Astrocyte of the spinal cord (primary cell): Measurements from ENCODE around the gene OXNAD1.

Experiments used
- DNase-seq: peaks from one replicate; pipeline ENCODE4 v3.0.0; 2011; ENCODE audit warnings: low read depth, low spot score
- H3K4me3 ChIP-seq: 2 replicates; pipeline ENCODE4 v1.5.1; 2011; ENCODE audit warnings: low read depth, mild to moderate bottlenecking, low read length, moderate library complexity
- in situ Hi-C: cut with HindIII; loops from 2 replicates; pipeline ENCODE4 v1.10.0; 2017; ENCODE audit warnings: low sequenced_read_pairs
- TF ChIP-seq, protein P1 (sequence below): IDR thresholded peaks from 2 replicates; pipeline ENCODE4 v1.5.1; 2012; ENCODE audit warnings: low read depth, mild to moderate bottlenecking, low read length, inconsistent platforms

The OXNAD1 gene

DNA sequence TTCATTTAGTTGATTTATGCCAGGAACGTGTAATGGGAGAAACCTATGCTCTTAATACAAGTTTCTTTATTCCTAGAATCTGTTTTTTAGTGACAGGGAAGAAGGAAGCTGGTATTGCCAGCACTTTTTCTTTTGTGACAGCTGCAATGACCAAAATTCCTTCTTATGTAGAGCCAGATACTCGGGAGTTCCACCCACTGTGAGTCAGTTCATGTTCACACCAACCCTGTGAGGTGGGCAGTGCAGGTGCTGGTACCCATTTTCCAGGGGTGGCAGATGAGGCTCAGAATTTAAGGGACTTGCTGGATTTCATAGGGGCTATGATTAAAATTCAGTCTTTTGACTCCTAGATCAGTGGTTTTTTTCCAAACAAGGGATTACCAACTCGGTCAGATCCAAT lies 34.7 kb downstream of the OXNAD1 start:
- TF ChIP-seq, protein P1, sequence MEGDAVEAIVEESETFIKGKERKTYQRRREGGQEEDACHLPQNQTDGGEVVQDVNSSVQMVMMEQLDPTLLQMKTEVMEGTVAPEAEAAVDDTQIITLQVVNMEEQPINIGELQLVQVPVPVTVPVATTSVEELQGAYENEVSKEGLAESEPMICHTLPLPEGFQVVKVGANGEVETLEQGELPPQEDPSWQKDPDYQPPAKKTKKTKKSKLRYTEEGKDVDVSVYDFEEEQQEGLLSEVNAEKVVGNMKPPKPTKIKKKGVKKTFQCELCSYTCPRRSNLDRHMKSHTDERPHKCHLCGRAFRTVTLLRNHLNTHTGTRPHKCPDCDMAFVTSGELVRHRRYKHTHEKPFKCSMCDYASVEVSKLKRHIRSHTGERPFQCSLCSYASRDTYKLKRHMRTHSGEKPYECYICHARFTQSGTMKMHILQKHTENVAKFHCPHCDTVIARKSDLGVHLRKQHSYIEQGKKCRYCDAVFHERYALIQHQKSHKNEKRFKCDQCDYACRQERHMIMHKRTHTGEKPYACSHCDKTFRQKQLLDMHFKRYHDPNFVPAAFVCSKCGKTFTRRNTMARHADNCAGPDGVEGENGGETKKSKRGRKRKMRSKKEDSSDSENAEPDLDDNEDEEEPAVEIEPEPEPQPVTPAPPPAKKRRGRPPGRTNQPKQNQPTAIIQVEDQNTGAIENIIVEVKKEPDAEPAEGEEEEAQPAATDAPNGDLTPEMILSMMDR = no peak
- H3K4me3 ChIP-seq = no peak overlapping the region
- no peak for DNase-seq
- in situ Hi-C loops = no loop called here

DNA sequence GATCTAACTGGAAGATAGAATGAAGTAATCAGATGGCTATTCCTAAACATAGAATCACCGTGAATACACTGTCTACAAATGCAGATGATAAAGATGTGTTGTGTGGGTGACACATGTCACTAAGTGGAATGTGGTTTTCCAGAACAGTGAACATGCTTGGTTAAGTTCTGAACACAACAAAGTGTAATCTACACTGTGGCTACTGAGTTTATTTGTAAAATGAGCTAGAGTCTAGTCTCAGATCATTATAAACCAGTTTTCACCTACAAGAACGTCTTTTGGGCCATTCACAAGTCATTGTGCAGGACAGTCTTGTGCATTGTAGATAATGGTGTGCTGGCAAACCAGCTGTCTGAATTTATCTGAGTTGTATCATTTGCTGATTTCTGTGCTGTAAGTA lies 35.3 kb downstream of the OXNAD1 start:
- in situ Hi-C loops = no loop called here
- TF ChIP-seq, protein P1 = no peak
- H3K4me3 ChIP-seq = no peak overlapping the region
- DNase-seq = no peak

DNA sequence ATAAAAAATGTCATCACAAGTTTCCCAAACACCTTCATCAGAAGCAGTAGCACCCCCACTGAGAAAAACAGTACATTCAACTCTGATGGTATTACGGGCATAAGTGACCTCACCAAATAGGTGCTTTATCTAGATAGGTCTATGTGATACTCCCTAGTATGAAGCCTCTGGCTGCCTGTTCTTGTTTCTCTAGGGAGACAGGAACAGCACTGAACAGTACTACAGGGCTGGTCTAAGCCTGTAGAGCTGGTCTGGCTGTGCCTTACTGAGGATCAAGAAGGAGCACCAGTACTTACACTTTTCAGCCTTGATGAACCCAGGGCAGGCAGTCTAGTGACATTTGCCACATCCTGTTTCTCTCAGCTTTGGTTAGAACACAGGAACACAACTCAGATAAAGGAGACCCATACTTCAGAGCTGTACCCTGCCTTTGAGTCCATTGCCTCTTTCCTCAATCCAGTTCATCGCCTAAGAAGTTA lies 35.9 kb downstream of the OXNAD1 start:
- no peak for DNase-seq
- in situ Hi-C loops = no loop called here
- H3K4me3 ChIP-seq = no peak overlapping the region
- TF ChIP-seq, protein P1 = no peak

DNA sequence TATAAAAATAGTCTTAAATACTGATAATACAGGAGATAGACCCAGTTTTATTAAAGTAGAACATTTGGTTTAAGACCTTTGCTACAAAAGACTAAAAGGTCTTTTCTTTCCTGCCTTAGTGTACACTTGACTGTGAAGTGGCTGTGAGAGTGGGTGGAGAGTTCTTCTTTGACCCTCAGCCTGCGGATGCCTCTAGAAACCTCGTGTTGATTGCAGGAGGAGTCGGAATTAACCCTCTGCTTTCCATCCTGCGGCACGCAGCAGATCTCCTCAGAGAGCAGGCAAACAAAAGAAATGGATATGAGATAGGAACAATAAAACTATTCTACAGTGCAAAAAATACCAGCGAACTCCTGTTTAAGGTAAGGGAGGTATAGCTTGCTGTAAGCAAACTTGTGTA lies 36.5 kb downstream of the OXNAD1 start:
- TF ChIP-seq, protein P1 = no peak
- in situ Hi-C loops = no loop called here
- no peak overlapping the region for H3K4me3 ChIP-seq
- DNase-seq = no peak

DNA sequence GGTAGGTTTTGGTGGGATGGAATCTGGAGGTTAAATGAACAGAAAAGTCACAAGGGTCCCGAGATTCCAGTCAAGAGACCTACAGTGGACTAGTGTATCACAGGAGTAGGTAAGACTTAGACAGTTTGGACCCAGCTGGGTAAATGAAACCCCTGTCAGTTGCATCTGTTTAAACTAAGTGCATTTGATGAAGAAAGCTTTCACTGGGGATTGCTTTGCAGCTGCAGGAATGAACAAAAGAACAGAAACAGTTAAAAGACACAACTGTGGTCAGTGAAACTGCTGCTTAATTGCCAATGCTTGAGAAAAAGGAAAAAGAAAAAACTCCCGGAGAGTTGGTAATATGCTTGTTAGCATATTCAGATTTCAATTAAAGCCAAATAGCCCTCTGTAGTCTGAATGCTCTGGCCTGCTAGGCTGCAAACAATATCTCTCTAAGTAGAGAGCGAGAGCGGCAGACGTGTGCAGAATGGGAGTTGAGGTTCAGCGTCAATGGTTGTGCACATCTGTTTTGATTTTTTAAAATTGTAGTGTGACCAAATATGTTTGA lies 37.1 kb downstream of the OXNAD1 start:
- no peak for DNase-seq
- TF ChIP-seq, protein P1 = no peak
- no peak overlapping the region for H3K4me3 ChIP-seq
- in situ Hi-C loops = no loop called here

DNA sequence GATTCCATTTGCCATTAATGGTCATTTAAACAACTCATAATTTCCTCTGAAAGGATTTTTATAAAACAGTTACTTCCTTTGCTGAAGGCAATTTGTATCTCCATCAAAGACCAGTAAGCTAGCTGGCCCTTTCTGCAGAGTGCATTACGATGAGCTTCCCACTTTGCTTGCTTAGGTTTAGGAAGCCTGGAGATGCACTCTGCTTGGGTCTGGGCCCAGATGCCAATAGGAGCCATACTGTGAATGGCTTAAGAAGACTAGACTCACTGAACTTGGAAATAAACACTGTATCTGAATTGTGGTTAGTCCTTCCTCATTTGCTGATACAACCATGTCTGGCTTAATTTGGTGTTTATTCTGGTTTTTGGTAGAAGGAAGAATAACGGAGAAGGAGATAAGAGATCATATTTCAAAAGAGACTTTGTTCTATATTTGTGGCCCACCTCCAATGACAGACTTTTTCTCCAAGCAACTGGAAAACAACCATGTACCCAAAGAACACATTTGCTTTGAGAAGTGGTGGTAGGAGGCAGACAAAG lies 38.1 kb downstream of the OXNAD1 start:
- H3K4me3 ChIP-seq = no peak overlapping the region
- in situ Hi-C loops = no loop called here
- DNase-seq = peak; percentile 47
- TF ChIP-seq, protein P1 = no peak
